ENCODE measurements around the gene SARS1. TPM values are rescaled to one million over a fixed set of nuclear protein-coding genes. Genes with fewer than 3 reads are reported as not detected.

SARS1 gene
- total RNA-seq, 1 experiment from 2014 or later: 492 TPM

- intact Hi-C loops (cut with micrococcal nuclease): loop anchor here (10.0 kb wide), 1 partner anchor 216 kb away; the partner anchor contains the start of gene PSMA5
Observed at GRCh38 chr1:109208836-109209463, 4.8 kb upstream of the SARS1 start.

GRCh38 chr1:109210058-109210457 is 3.7 kb upstream of the SARS1 start:
- Mint-ChIP-seq H3K4me1 (ENCODE audit: insufficient read depth, unreplicated experiment) (peaks cover 27% of the 10 kb centered on the region), H3K9me3 (ENCODE audit: unreplicated experiment) (no peaks in the 10 kb centered on the region), H3K4me3 (ENCODE audit: unreplicated experiment) (no peak overlapping the region), H3K27ac (ENCODE audit: low read depth, unreplicated experiment) (peak overlapping the region; percentile 61), H3K27me3 (ENCODE audit: insufficient read depth, unreplicated experiment) (no peaks in the 10 kb centered on the region), H3K36me3 (ENCODE audit: insufficient read depth, unreplicated experiment) (peaks cover 7% of the 10 kb centered on the region)
- intact Hi-C loops (cut with micrococcal nuclease): no loop called here
- no peak for TF ChIP-seq CTCF (IDR thresholded peaks at IDR 0.05; ENCODE audit: unreplicated experiment)
- ChIA-PET POLR2A (interaction anchor here (0.6 to 5.0 kb wide), 10 partner anchors 9 to 183 kb away, joined by 3 to 26 read pairs (median 8); partner anchors contain the start of genes TMEM167B and WDR47), CTCF (interaction anchor here (0.6 to 11.3 kb wide), 9 partner anchors 10 to 215 kb away, joined by 3 to 95 read pairs (median 4); no protein-coding TSS in a partner anchor)
- no TSS peak for BruUV-seq (replicated peaks)
- DNase-seq (ENCODE audit: unreplicated experiment): peak; percentile 84

More at GRCh38 chr1:109208836-109209463, 4.8 kb upstream of the SARS1 start:
- BruUV-seq (replicated peaks): no TSS peak
- CTCF ChIA-PET: interaction anchor here (0.6 to 11.3 kb wide), 11 partner anchors 9 to 283 kb away, joined by 3 to 95 read pairs (median 3); no protein-coding TSS in a partner anchor
- peaks cover 7% of the 10 kb centered on the region for H3K36me3 Mint-ChIP-seq (ENCODE audit: insufficient read depth, unreplicated experiment)
- H3K9me3 Mint-ChIP-seq (ENCODE audit: unreplicated experiment): no peaks in the 10 kb centered on the region
- no peaks in the 10 kb centered on the region for H3K27me3 Mint-ChIP-seq (ENCODE audit: insufficient read depth, unreplicated experiment)
- H3K4me3 Mint-ChIP-seq (ENCODE audit: unreplicated experiment): peak overlapping the region; percentile 5
- DNase-seq (ENCODE audit: unreplicated experiment): peak; percentile 55
- no peak for TF ChIP-seq CTCF (IDR thresholded peaks at IDR 0.05; ENCODE audit: unreplicated experiment)
- peak overlapping the region; percentile 61 for H3K27ac Mint-ChIP-seq (ENCODE audit: low read depth, unreplicated experiment)
- POLR2A ChIA-PET: interaction anchor here (0.7 to 5.0 kb wide), 10 partner anchors 8 to 218 kb away, joined by 3 to 29 read pairs (median 8); partner anchors contain the start of genes PSMA5 and TMEM167B
- H3K4me1 Mint-ChIP-seq (ENCODE audit: insufficient read depth, unreplicated experiment): peaks cover 27% of the 10 kb centered on the region

GRCh38 chr1:109213345-109213823 is 334 bp upstream of the SARS1 start:
- BruUV-seq (replicated peaks): no TSS peak
- POLR2A ChIA-PET: interaction anchor here (0.6 to 4.3 kb wide), 35 partner anchors 8 to 763 kb away, joined by 3 to 72 read pairs (median 7); partner anchors contain the start of genes CELSR2, CLCC1, GNAI3 and GNAT2
- Mint-ChIP-seq H3K4me3 (ENCODE audit: unreplicated experiment) (peak overlapping the region; percentile 98), H3K27me3 (ENCODE audit: insufficient read depth, unreplicated experiment) (no peaks in the 10 kb centered on the region), H3K9me3 (ENCODE audit: unreplicated experiment) (no peaks in the 10 kb centered on the region), H3K27ac (ENCODE audit: low read depth, unreplicated experiment) (peak overlapping the region; percentile 98), H3K36me3 (ENCODE audit: insufficient read depth, unreplicated experiment) (peaks cover 30% of the 10 kb centered on the region), H3K4me1 (ENCODE audit: insufficient read depth, unreplicated experiment) (peaks cover 33% of the 10 kb centered on the region)
- CTCF ChIA-PET: interaction anchor here (0.5 to 11.3 kb wide), 12 partner anchors 8 to 1221 kb away, joined by 3 to 95 read pairs (median 4); partner anchors contain the start of gene CELSR2
- intact Hi-C loops (cut with micrococcal nuclease): no loop called here
- TF ChIP-seq CTCF (IDR thresholded peaks at IDR 0.05; ENCODE audit: unreplicated experiment): no peak
- DNase-seq (ENCODE audit: unreplicated experiment): no peak

Measured in MCF 10A (cell line).